ENCODE measurements around the gene STAC3.

STAC3 gene

GRCh38 chr12:57233357-57234232 lies 17.4 kb downstream of the STAC3 start:
- H3K4me1 ChIP-seq (ENCODE audit: insufficient read depth, low read length), result peaks cover 20% of the 10 kb centered on the region
- no peak overlapping the region for H3K4me3 ChIP-seq (ENCODE audit: low read length)
- no peak overlapping the region for H3K9ac ChIP-seq (ENCODE audit: low read depth, low read length)
- peaks cover 66% of the 10 kb centered on the region for H3K27me3 ChIP-seq (ENCODE audit: insufficient read depth, low read length)
- peaks cover 42% of the 10 kb centered on the region for H3K36me3 ChIP-seq (ENCODE audit: insufficient read depth, low read depth, low read length)
- H3K9me3 ChIP-seq (ENCODE audit: insufficient read depth, low read depth, low read length), result no peaks in the 10 kb centered on the region
- no peak overlapping the region for H3K27ac ChIP-seq (ENCODE audit: low read length)

GRCh38 chr12:57232156-57232756 lies 18.7 kb downstream of the STAC3 start:
- Histone ChIP-seq H3K4me3 (ENCODE audit: low read length) (no peak overlapping the region), H3K27ac (ENCODE audit: low read length) (no peak overlapping the region), H3K9me3 (ENCODE audit: insufficient read depth, low read depth, low read length) (no peaks in the 10 kb centered on the region), H3K27me3 (ENCODE audit: insufficient read depth, low read length) (peaks cover 66% of the 10 kb centered on the region), H3K36me3 (ENCODE audit: insufficient read depth, low read depth, low read length) (peaks cover 42% of the 10 kb centered on the region), H3K4me1 (ENCODE audit: insufficient read depth, low read length) (peaks cover 20% of the 10 kb centered on the region), H3K9ac (ENCODE audit: low read depth, low read length) (no peak overlapping the region)

- Histone ChIP-seq H3K4me1 (ENCODE audit: insufficient read depth, low read length) (peaks cover 24% of the 10 kb centered on the region), H3K27ac (ENCODE audit: low read length) (no peak overlapping the region), H3K4me3 (ENCODE audit: low read length) (peak overlapping the region; percentile 90; the same call in 1 of the 2 replicates), H3K27me3 (ENCODE audit: insufficient read depth, low read length) (peaks cover 66% of the 10 kb centered on the region), H3K9me3 (ENCODE audit: insufficient read depth, low read depth, low read length) (no peaks in the 10 kb centered on the region), H3K9ac (ENCODE audit: low read depth, low read length) (peak overlapping the region; percentile 98; the same call in 1 of the 2 replicates), H3K36me3 (ENCODE audit: insufficient read depth, low read depth, low read length) (peaks cover 42% of the 10 kb centered on the region)
Measured at GRCh38 chr12:57231276-57232021, 19.5 kb downstream of the STAC3 start.

- Histone ChIP-seq H3K27me3 (ENCODE audit: insufficient read depth, low read length) (peaks cover 66% of the 10 kb centered on the region), H3K4me1 (ENCODE audit: insufficient read depth, low read length) (peaks cover 25% of the 10 kb centered on the region), H3K27ac (ENCODE audit: low read length) (peak overlapping the region; percentile 83), H3K9me3 (ENCODE audit: insufficient read depth, low read depth, low read length) (no peaks in the 10 kb centered on the region), H3K36me3 (ENCODE audit: insufficient read depth, low read depth, low read length) (peaks cover 42% of the 10 kb centered on the region), H3K4me3 (ENCODE audit: low read length) (peak overlapping the region; percentile 90), H3K9ac (ENCODE audit: low read depth, low read length) (peak overlapping the region; percentile 98)
Measured at GRCh38 chr12:57230381-57231155, 20.4 kb downstream of the STAC3 start.

GRCh38 chr12:57229634-57230380 lies 21.2 kb downstream of the STAC3 start, which contains the start of gene SHMT2:
Gene SHMT2, plus strand, starts transcription at chr12:57229711. Its CDS starts 68 bp downstream, at chr12:57229779.
- Histone ChIP-seq H3K9me3 (ENCODE audit: insufficient read depth, low read depth, low read length) (no peaks in the 10 kb centered on the region), H3K4me1 (ENCODE audit: insufficient read depth, low read length) (peaks cover 25% of the 10 kb centered on the region), H3K36me3 (ENCODE audit: insufficient read depth, low read depth, low read length) (peaks cover 42% of the 10 kb centered on the region), H3K4me3 (ENCODE audit: low read length) (peak within 1 kb of the TSS; percentile 90), H3K27ac (ENCODE audit: low read length) (peak within 1 kb of the TSS; percentile 83), H3K27me3 (ENCODE audit: insufficient read depth, low read length) (peaks cover 66% of the 10 kb centered on the region), H3K9ac (ENCODE audit: low read depth, low read length) (peak within 1 kb of the TSS; percentile 98)

GRCh38 chr12:57229046-57229633 lies 21.8 kb downstream of the STAC3 start:
- Histone ChIP-seq H3K4me1 (ENCODE audit: insufficient read depth, low read length) (peaks cover 25% of the 10 kb centered on the region), H3K9me3 (ENCODE audit: insufficient read depth, low read depth, low read length) (no peaks in the 10 kb centered on the region), H3K27ac (ENCODE audit: low read length) (no peak overlapping the region), H3K4me3 (ENCODE audit: low read length) (peak overlapping the region; percentile 90; the same call in 1 of the 2 replicates), H3K36me3 (ENCODE audit: insufficient read depth, low read depth, low read length) (peaks cover 36% of the 10 kb centered on the region), H3K27me3 (ENCODE audit: insufficient read depth, low read length) (peaks cover 66% of the 10 kb centered on the region), H3K9ac (ENCODE audit: low read depth, low read length) (peak overlapping the region; percentile 98; the same call in 1 of the 2 replicates)

GRCh38 chr12:57227315-57228115 lies 23.5 kb downstream of the STAC3 start:
- Histone ChIP-seq H3K4me3 (ENCODE audit: low read length) (peak overlapping the region; percentile 60), H3K27me3 (ENCODE audit: insufficient read depth, low read length) (peaks cover 68% of the 10 kb centered on the region), H3K4me1 (ENCODE audit: insufficient read depth, low read length) (peaks cover 25% of the 10 kb centered on the region), H3K27ac (ENCODE audit: low read length) (no peak overlapping the region), H3K9me3 (ENCODE audit: insufficient read depth, low read depth, low read length) (no peaks in the 10 kb centered on the region), H3K9ac (ENCODE audit: low read depth, low read length) (no peak overlapping the region), H3K36me3 (ENCODE audit: insufficient read depth, low read depth, low read length) (peaks cover 20% of the 10 kb centered on the region)

GRCh38 chr12:57226588-57227314 lies 24.2 kb downstream of the STAC3 start:
- H3K4me3 ChIP-seq (ENCODE audit: low read length), result peak overlapping the region; percentile 60
- peaks cover 28% of the 10 kb centered on the region for H3K4me1 ChIP-seq (ENCODE audit: insufficient read depth, low read length)
- H3K27ac ChIP-seq (ENCODE audit: low read length), result no peak overlapping the region
- peaks cover 12% of the 10 kb centered on the region for H3K36me3 ChIP-seq (ENCODE audit: insufficient read depth, low read depth, low read length)
- no peak overlapping the region for H3K9ac ChIP-seq (ENCODE audit: low read depth, low read length)
- H3K9me3 ChIP-seq (ENCODE audit: insufficient read depth, low read depth, low read length), result no peaks in the 10 kb centered on the region
- H3K27me3 ChIP-seq (ENCODE audit: insufficient read depth, low read length), result peaks cover 75% of the 10 kb centered on the region

- no peak overlapping the region; the same call in 1 of the 2 replicates for H3K4me3 ChIP-seq (ENCODE audit: low read length)
- H3K27me3 ChIP-seq (ENCODE audit: insufficient read depth, low read length), result peaks cover 85% of the 10 kb centered on the region
- no peak overlapping the region for H3K9ac ChIP-seq (ENCODE audit: low read depth, low read length)
- H3K4me1 ChIP-seq (ENCODE audit: insufficient read depth, low read length), result peaks cover 32% of the 10 kb centered on the region
- H3K36me3 ChIP-seq (ENCODE audit: insufficient read depth, low read depth, low read length), result peaks cover 2% of the 10 kb centered on the region
- H3K27ac ChIP-seq (ENCODE audit: low read length), result no peak overlapping the region
- H3K9me3 ChIP-seq (ENCODE audit: insufficient read depth, low read depth, low read length), result no peaks in the 10 kb centered on the region
Measured at GRCh38 chr12:57225680-57226210, 25.2 kb downstream of the STAC3 start.

Measured in iPS-20b (cell line).